Measurements from ENCODE around the gene BDKRB2.

The BDKRB2 gene

GRCh38 chr14:96225745-96226151, 21.1 kb downstream of the BDKRB2 start:
- Histone ChIP-seq H3K4me3 (replicated peaks; ENCODE audit: insufficient read depth, low read length) (no peak overlapping the region), H3K27me3 (ENCODE audit: insufficient read depth, poor library complexity, severe bottlenecking) (no peaks in the 10 kb centered on the region), H3K27ac (replicated peaks) (no peak overlapping the region)
- TF ChIP-seq REST (IDR thresholded peaks at IDR 0.05; ENCODE audit: insufficient replicate concordance, low read depth) (no peak), POLR2AphosphoS5 (IDR thresholded peaks at IDR 0.05; ENCODE audit: low read depth) (no peak), CTCF (IDR thresholded peaks at IDR 0.05; ENCODE audit: insufficient read depth, low read length) (no peak), GABPA (IDR thresholded peaks at IDR 0.05; ENCODE audit: low read depth) (no peak), SPI1 (IDR thresholded peaks at IDR 0.05; ENCODE audit: borderline replicate concordance, low read depth) (no peak)
- DNase-seq (ENCODE audit: low read depth in 1 of 2, low spot score in 1 of 2): no peak

- TF ChIP-seq POLR2AphosphoS5 (IDR thresholded peaks at IDR 0.05; ENCODE audit: low read depth) (no peak), GABPA (IDR thresholded peaks at IDR 0.05; ENCODE audit: low read depth) (no peak), CTCF (IDR thresholded peaks at IDR 0.05; ENCODE audit: insufficient read depth, low read length) (no peak), REST (IDR thresholded peaks at IDR 0.05; ENCODE audit: insufficient replicate concordance, low read depth) (no peak)
- no peak overlapping the region for H3K27ac ChIP-seq (replicated peaks)
- H3K4me3 ChIP-seq (replicated peaks; ENCODE audit: insufficient read depth, low read length): no peak overlapping the region
- no peaks in the 10 kb centered on the region for H3K27me3 ChIP-seq (ENCODE audit: insufficient read depth, poor library complexity, severe bottlenecking)
- DNase-seq (ENCODE audit: low read depth in 1 of 2, low spot score in 1 of 2): no peak
These were observed 22.8 kb downstream of the BDKRB2 start for GRCh38 chr14:96227428-96227827.

- H3K27me3 ChIP-seq (ENCODE audit: insufficient read depth, poor library complexity, severe bottlenecking): no peaks in the 10 kb centered on the region
- H3K27ac ChIP-seq (replicated peaks): no peak overlapping the region
- DNase-seq (ENCODE audit: low read depth in 1 of 2, low spot score in 1 of 2): no peak
- TF ChIP-seq POLR2AphosphoS5 (IDR thresholded peaks at IDR 0.05; ENCODE audit: low read depth) (no peak), REST (IDR thresholded peaks at IDR 0.05; ENCODE audit: insufficient replicate concordance, low read depth) (no peak), SPI1 (IDR thresholded peaks at IDR 0.05; ENCODE audit: borderline replicate concordance, low read depth) (no peak), CTCF (IDR thresholded peaks at IDR 0.05; ENCODE audit: insufficient read depth, low read length) (no peak), GABPA (IDR thresholded peaks at IDR 0.05; ENCODE audit: low read depth) (no peak)
- H3K4me3 ChIP-seq (replicated peaks; ENCODE audit: insufficient read depth, low read length): no peak overlapping the region
These were observed 24.7 kb downstream of the BDKRB2 start for GRCh38 chr14:96229315-96229714.
